Mammary epithelial cell (primary cell): ENCODE data around the gene DOCK6.

Source experiments
- EZH2 ChIP-seq: IDR thresholded peaks from 2 replicates; pipeline ENCODE4 v1.6.1; 2012; ENCODE audit warnings: low read length, inconsistent platforms, borderline replicate concordance
- TF ChIP-seq, protein P1 (sequence below), 2 donors: IDR thresholded peaks in 1 of 2; conservative IDR thresholded peaks in 1 of 2; 2 replicates each; pipeline ENCODE4 v1.5.1; 2011 to 2012; ENCODE audit warnings: inconsistent platforms in 2 of 2, low read length in 2 of 2, mild to moderate bottlenecking in 2 of 2, control low read depth in 1 of 2, low read depth in 1 of 2; ENCODE audit not compliant: insufficient read depth in 1 of 2; ENCODE audit errors: extremely low read depth in 1 of 2

DNA sequence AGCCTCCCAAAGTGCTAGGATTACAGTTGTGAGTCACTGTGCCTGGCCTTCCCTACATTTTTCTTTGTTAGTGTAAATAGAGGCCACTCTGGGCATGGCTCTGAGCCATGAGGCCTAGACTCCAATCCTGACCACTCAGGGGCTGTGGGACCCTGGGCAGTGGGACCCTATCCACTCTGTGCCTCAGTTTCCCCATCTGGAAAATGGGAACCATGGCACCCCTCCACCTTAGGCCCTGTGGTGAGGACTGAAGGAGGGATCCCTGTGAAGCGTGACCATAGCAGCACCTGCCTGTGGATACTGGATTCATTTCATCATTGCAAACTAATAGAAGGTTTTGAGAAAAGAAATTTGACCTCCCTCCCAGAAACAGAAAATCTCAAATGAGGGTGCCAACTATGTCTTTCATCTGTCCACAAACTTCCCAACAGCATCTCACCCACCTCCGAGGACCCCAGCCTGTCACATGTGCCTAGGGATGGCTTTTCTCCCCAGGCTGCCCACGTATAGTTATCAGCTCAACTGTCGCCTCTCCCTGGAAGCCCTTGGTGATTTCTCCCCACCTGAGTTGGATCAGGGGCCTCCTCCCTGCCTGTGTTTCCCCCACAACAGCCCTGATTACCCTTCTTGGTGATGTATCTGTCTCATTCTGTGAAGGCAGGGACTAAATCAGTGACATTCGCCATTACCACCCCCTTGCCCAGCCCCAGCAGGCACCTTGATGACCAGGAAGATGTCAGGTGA, 17.3 kb downstream of the DOCK6 start:
- TF ChIP-seq, protein P1, sequence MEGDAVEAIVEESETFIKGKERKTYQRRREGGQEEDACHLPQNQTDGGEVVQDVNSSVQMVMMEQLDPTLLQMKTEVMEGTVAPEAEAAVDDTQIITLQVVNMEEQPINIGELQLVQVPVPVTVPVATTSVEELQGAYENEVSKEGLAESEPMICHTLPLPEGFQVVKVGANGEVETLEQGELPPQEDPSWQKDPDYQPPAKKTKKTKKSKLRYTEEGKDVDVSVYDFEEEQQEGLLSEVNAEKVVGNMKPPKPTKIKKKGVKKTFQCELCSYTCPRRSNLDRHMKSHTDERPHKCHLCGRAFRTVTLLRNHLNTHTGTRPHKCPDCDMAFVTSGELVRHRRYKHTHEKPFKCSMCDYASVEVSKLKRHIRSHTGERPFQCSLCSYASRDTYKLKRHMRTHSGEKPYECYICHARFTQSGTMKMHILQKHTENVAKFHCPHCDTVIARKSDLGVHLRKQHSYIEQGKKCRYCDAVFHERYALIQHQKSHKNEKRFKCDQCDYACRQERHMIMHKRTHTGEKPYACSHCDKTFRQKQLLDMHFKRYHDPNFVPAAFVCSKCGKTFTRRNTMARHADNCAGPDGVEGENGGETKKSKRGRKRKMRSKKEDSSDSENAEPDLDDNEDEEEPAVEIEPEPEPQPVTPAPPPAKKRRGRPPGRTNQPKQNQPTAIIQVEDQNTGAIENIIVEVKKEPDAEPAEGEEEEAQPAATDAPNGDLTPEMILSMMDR (conservative IDR thresholded peaks at IDR 0.05 in 1 of 2, IDR thresholded peaks at IDR 0.05 in 1 of 2; ENCODE audit: extremely low read depth in 1 of 2, insufficient read depth in 1 of 2, low read depth in 1 of 2, low read length in 2 of 2), result no peak
- TF ChIP-seq EZH2, result no peak
